ENCODE measurements around the gene SEMA4D.

The SEMA4D gene

DNA sequence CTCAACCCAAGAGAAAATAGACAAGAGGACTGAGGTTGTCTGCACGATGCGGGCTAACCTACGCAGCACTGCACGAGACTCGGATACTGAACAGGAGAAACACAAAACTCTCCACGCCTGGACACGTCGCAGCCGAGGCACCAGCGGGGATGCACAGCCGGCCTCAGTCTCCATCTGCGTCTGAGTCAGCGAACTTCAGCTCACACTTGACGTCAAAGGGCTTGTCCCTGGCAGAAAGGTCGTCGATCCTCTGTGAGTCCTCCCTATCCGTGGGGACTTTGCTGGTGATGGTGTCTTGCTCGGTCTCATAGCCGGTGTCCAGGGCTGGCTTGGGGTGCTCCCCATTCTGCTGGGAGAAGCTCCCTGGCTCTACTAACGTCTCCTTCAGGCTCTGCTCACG is 119.4 kb downstream of the SEMA4D start:
- in situ Hi-C loops (cut with HindIII; ENCODE audit: low sequenced_read_pairs), result loop anchor here (10.0 kb wide), 1 partner anchor 64 kb away; the partner anchor contains the start of genes CKS2 and SECISBP2

DNA sequence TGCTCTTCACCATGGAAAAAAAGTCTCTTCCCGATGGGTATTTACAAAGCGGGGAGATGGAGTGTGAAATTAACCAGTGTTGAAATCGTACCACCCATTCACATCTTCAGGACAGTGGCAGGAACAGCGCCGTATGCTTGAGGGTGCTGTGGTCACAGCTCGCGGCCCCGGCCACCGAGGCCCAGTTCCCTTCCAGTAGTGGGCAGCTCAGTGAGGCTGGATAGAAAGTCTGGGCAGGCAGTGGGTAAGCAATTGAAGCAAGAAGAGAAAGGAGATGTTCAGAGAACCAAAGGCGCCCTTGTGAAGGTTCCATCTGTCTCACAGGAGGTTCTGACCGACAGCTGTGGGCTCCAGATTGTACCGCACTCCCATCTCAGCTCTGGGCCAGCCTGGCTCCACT is 120.5 kb downstream of the SEMA4D start:
- in situ Hi-C loops (cut with HindIII; ENCODE audit: low sequenced_read_pairs), result loop anchor here (10.0 kb wide), 1 partner anchor 63 kb away; the partner anchor contains the start of genes CKS2 and SECISBP2

DNA sequence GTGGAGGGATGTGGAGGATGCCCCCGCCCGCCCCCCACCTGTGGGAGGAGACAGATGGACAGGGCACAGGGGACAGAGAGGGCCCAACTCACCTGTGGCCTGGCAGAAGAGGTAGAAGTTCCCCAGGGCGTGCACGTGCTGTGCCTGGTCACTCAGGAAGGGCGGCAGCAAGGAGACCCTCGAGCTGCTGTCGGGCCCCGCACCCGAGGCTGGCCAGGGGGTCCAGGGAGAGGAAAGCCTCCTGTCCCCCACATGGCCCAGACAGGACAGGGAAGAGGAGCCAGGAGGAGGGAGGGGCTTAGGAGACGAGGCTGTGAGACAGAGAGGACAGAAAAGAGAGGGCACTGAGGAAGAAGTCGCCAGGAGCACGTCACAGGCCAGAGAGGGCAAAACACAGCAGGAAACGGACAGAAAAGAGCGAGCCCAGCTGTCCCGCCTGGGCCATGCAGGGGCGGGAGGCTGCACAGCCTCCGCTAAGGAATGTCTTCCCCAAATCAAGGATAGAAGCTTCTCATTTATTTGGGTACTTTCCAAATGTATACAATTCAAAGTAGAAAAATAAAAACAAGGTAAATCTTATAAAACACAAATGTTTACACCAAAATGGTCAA is 121.1 kb downstream of the SEMA4D start:
- in situ Hi-C loops (cut with HindIII; ENCODE audit: low sequenced_read_pairs), result loop anchor here (10.0 kb wide), 1 partner anchor 62 kb away; the partner anchor contains the start of genes CKS2 and SECISBP2

DNA sequence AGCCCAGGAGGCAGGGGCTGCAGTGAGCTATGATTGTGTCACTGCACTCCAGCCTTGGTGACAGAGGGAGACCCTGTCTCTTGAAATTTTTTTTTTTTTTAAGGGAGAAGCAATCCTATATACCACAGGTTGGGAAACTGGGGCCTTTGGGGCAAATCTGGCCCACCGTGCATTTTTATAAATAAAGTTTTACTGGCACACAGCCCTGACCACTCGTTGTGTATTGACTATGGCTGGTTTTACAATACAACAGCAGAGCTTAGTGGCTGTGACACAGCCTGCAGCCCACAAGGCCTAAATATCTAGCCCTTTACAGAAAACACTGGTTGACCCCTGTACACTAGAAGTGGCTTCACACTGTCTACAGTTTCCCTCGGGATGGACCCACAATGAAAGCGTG is 121.6 kb downstream of the SEMA4D start:
- in situ Hi-C loops (cut with HindIII; ENCODE audit: low sequenced_read_pairs), result loop anchor here (10.0 kb wide), 1 partner anchor 61 kb away; the partner anchor contains the start of genes CKS2 and SECISBP2

DNA sequence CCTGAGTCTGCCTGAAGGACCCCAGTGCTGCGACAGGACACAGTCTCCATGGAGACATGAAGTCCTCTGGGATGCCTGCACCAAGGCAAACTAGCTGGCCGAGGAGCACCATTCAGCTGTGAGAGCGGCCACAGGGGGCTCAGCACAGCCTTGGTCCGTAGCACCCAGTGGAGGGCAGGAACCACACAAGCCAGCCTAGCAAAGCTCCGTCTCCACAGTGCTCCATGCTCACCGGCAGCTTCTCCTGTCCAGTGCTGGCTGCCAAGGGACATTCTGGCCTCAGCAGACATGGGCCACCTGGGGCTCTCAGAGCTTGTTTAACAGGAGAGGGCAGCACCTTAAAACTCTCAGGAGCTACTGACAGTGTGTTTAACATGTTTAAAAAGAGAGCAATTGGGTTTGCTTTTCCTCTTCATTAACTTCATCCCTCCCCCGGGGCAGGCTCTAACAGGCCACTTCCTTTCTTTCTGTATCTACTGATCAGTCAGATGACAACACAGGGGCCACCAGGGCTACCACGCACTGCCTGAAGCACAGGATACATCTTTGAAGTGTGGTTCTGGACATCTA is 122.6 kb downstream of the SEMA4D start:
- in situ Hi-C loops (cut with HindIII; ENCODE audit: low sequenced_read_pairs), result loop anchor here (10.0 kb wide), 1 partner anchor 60 kb away; the partner anchor contains the start of genes CKS2 and SECISBP2

DNA sequence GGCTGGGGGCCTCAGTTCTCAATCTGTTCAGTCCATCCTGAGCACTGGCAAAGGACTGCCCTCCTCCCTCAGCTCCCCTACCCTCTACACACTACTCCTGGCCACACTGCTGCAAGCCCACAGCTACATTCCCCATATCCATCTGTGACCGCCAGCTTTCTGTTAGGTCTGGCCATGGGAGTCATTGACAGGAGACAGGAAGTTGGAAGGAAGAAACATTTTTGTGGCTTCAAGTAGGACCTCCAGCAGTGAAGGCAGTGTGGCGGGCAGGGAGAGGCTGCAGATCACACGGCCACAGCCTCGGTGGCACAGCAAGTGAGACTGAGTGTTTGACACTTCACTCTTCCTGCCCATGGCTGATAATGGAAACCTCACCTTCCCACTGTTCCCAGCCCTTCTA is 123.7 kb downstream of the SEMA4D start:
- in situ Hi-C loops (cut with HindIII; ENCODE audit: low sequenced_read_pairs), result loop anchor here (10.0 kb wide), 1 partner anchor 59 kb away; the partner anchor contains the start of genes CKS2 and SECISBP2

DNA sequence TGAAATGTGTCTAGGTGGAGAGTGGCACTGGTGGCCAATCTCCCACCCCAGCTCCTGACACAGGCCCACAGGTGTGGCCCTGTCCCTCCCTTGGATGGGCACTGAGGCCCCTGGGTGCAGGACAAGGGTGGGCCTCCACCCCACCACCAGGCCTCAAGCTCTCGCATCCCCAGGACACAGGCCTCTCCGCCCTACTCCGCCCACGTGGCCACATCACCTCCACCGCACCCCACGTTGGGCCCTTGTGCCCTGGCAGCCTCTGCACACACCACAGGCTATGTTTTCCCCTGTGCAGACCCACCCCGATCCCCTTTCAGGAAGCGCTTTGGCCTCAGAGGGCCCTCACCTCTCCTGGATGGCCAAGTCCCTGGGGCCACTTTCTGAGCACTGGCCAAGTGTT is 124.9 kb downstream of the SEMA4D start:
- in situ Hi-C loops (cut with HindIII; ENCODE audit: low sequenced_read_pairs), result loop anchor here (10.0 kb wide), 1 partner anchor 58 kb away; the partner anchor contains the start of genes CKS2 and SECISBP2

DNA sequence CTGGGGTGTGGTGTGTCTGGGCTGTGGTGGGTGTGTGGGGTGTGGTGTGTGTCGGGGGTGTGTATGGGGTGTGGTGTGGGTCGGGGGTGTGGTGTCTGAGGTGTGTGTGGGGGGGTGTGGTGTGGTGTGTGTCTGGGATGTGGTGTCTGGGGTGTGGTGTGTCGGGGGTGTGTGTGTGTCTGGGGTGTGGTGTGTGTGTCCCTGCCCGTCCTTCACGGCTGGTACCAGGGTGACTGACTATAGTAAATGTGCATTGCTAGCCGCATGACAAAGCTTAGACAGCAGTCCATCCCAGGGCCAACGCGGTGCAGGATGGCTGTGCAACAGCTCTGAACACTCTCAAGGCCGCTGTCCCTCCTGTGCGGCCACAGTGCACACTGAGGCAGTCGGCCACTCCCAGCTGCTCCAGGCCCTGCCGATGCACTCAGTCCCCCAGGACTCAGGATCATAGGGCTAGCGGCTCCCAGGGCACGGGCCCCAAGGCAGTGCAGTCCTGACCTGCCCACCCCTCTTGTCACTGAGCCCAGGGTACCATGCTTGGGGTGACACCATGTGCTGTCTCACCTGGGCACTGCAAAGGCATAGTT is 125.6 kb downstream of the SEMA4D start:
- in situ Hi-C loops (cut with HindIII; ENCODE audit: low sequenced_read_pairs), result loop anchor here (10.0 kb wide), 1 partner anchor 58 kb away; the partner anchor contains the start of genes CKS2 and SECISBP2

DNA sequence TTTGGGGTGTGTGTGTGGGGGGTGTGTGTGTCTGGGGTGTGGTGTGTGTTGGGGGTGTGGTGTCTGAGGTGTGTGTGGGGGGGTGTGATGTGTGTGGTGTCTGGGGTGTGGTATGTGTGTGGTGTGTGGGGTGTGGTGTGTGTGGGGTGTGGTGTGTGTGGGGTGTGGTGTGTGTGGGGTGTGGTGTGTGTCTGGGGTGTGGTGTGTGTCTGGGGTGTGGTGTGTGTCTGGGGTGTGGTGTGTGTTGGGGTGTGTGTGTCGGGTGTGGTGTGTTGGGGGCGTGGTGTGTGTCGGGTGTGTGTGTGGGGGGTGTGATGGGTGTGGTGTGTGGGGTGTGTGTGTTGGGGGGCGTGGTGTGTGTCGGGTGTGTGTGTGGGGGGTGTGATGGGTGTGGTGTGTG is 126.1 kb downstream of the SEMA4D start:
- in situ Hi-C loops (cut with HindIII; ENCODE audit: low sequenced_read_pairs), result loop anchor here (10.0 kb wide), 1 partner anchor 57 kb away; the partner anchor contains the start of genes CKS2 and SECISBP2

DNA sequence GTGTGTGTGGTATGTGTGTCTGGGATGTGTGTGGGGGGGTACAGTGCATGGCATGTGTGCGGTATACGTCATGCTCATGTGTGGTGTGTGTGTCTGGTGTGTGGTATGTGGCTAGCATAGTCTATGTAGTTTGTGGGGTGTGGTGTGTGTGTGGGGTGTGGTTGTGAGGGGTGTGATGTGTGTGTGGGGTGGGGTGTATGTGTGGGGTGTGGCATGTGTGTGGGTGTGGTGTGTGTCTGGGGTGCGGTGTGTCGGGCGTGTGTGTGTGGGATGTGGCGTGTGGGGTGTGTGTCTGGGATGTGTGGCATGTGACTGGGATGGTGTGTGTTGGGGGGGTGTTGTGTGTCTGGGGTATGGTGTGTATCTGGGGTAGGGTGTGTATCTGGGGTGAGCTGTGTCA is 127.3 kb downstream of the SEMA4D start:
- in situ Hi-C loops (cut with HindIII; ENCODE audit: low sequenced_read_pairs), result loop anchor here (10.0 kb wide), 1 partner anchor 56 kb away; the partner anchor contains the start of genes CKS2 and SECISBP2

DNA sequence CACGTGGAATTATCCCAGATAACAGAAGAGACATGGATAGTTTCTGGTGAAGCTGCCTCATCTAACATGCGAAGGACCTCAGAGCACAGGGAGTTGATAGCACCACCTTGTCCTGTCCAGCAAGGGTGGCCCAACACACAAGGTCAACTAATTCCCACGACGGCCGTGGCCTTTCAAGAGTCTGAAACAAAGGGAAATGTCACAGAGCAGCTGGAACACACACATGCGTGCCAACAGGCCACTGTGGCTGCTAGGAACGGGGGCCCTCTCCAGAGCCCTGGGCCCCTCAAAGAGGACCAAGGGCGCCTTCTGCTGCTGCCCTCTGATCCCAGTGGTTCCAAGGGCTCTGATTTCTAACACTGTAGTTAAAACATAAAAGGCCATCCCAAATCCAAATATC is 128.9 kb downstream of the SEMA4D start:
- in situ Hi-C loops (cut with HindIII; ENCODE audit: low sequenced_read_pairs), result no loop called here

DNA sequence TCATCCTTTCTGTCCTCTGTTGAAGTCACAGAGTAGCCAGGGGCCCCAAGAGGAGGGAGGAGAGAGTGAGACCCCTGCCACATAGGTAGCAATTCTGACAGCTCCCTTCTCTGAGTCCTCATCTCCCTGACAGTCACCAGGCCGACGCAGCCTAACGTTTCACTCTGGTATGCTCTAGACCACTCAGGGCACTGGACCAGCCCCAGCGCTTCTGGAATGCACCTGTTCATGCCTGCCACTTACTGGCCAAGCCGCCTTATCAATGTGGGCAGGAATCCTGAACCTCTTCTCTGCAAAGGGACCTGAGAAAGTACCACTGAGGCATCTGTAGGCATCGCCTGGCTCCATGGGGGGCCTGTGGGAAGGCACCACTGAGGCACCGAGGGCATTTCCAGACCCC is 129.4 kb downstream of the SEMA4D start:
- in situ Hi-C loops (cut with HindIII; ENCODE audit: low sequenced_read_pairs), result no loop called here

DNA sequence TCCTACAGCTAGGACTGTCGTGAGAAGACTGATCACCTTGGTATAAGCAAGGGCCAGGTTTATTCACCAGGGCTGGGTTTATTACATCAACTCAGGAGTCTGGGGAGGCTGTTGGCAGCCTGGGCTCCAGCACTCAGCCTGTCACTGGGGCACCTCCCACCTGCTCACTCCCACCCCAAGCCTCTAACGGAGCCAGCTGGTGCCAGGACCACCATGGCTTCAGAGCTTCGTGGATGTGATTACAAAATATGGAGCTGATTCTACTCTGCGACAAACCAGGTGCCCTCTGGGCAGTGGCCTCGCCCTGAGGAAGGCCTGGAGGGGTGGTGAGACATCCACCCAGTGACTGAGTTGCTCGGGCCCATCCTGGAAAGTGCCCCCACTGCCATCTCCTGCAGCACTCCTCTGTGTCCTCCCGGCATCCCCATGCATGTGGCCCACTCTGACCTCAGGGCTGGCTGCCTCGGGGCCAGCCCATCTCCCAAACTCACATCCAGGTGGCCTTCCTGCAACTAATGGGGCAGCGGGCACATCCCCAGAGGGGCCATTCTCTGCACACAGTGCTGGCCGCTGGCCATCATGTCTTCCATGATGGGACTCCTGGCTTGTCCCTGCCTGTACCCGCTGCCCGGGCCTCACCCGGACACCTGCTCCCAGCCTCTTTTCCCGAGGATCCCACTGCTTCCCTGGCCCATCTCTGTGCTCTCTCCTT is 130.0 kb downstream of the SEMA4D start:
- in situ Hi-C loops (cut with HindIII; ENCODE audit: low sequenced_read_pairs), result no loop called here

DNA sequence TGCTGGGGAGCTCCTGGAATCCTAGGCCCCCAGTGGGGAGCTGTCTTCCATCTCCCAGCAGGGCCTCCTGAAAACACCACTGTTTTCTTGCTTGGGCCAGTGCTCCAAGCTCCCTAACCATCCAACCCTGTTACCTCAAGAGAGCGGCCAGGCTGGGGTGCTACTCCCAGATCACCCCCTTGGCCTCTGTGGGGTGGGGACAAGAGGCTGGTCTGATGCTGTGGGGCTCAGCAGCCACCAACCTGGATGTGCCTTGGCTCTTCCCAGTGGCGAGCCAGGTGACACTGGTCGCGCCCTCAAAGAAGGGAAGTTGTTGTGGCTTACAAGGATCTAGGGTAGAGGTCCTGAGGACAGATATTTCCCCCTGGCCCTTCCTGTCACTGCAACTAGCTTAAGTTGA is 130.6 kb downstream of the SEMA4D start:
- in situ Hi-C loops (cut with HindIII; ENCODE audit: low sequenced_read_pairs), result no loop called here

DNA sequence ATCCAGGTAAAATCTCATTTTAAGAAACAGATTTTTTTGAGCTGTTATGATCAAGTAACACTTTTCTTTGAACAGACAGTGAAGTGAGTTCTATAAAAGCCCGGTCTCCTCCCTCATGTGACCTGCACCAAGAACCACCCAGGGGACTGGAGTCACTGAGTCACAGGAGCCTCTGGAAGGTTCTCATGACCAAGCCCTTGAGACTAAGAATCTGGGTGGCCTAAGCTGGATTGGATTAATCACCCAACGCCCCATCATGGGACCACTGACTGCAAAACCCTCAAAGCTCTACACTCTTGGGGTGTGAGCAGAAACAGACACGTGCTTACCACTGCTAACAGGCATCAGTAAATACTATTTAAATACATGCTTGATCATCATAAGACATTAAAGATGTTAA is 131.2 kb downstream of the SEMA4D start:
- in situ Hi-C loops (cut with HindIII; ENCODE audit: low sequenced_read_pairs), result no loop called here

DNA sequence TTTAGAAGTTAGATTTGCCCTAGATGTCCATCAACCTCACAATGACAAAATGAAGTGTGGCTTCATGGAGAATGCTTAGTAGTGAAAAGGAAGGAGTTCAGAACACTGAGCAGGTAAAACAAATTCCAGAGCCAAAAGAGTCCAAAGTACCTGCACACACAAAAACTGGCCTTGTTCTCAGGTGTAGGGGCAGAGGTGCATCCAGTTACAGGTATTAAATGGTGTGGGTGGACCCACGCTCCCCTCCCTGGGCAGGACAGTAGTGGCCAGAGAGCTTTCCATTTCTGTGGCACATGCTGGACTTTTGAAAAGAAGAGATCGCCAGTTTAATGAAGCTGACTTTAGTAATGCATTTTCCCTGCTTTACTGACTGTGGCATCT is 132.4 kb downstream of the SEMA4D start:
- in situ Hi-C loops (cut with HindIII; ENCODE audit: low sequenced_read_pairs), result no loop called here

DNA sequence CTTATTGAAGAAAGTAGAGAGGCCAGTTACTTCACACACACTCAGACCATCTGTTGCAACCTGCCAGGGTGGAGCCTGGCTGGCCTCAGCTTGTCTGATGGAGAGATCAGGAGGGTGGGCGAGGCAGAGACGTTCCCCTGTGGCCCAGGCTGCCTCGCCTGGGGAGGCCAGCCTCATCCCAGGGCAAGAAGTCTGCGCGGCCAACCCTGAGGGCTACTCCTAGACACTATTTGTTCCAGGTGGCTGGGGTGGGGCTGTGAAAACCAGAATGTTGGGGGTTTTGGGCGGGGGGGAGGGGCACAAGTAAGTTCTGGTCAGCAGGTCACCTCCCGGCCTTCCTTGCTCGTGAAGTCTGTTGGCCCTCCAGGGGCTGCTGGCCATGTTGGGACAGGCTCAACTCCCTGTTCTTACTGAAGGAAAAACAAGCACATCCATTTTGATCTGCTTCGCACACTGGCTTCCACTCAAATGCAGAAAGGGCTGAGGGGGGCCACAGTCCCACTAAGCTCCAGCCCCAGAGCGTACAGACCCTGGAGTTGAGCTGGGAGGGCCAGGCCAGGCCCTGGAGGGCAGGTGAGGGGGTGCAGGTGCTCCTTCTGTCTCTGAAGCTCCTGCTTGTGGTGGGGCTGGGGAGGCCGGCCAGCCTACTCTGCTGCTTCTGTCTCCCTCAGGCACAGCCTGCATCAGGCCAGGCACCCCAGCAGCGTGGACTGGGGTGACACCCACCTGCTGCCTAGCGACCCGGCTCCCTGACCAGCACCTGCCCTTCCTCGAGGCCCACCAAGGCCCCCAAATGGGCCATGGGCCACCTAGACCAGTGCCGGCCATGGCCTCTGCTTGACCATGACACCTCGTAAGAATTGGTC is 133.0 kb downstream of the SEMA4D start:
- in situ Hi-C loops (cut with HindIII; ENCODE audit: low sequenced_read_pairs), result no loop called here

DNA sequence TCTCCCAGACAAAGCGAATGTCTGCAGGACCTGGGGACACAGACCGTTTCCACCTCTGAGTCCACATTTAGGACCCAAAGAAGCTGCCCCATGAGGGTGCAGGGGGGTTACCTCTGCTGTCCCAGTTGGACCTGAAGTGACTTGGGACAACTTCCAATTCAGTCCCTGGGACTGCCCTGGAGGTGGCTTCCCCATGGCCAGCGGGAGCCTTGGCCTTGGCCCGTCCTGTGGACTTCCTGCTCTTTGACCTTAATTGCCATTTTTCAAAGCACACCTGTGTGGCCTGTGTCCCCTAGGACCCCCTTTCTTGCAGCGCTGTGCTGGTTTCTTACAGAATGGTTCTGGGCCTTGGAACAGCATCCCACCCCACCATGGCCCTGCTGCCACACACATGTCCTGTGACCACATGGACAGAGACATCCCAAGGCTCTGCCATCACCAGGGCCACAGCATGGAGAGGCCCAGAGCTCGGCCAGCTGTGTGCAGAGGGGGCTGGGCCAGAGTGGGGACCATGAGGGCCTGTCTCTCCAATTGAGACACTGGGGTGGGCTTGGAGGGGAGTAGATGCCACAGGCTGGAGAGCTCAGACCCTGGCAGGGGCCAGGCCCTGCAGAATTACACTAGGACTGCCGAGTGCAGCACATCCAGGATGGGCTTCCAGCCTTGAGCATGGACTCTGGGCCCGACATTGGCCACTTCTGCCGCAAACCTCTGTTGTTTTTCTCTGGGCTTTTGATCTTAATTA is 133.8 kb downstream of the SEMA4D start:
- in situ Hi-C loops (cut with HindIII; ENCODE audit: low sequenced_read_pairs), result no loop called here

DNA sequence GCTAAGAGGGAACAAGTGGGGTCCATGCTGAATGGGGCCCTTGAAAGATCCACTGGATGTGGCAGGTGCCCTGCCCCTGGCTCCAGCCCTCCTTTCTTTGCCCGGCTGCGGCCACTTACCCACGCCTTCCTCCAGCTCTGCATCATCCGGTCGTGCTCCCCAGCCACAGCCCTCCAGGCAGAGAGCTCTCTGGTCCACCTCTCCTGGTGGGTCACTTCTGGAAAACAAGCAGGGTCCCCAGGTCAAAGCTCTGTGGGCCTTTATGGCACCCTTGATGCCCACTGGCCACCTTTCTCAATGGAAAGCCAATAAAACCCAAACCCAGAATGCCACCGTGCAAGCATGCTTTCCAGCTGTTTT is 134.6 kb downstream of the SEMA4D start:
- in situ Hi-C loops (cut with HindIII; ENCODE audit: low sequenced_read_pairs), result no loop called here
